Measurements from ENCODE around the gene MARVELD1.

The MARVELD1 gene

DNA sequence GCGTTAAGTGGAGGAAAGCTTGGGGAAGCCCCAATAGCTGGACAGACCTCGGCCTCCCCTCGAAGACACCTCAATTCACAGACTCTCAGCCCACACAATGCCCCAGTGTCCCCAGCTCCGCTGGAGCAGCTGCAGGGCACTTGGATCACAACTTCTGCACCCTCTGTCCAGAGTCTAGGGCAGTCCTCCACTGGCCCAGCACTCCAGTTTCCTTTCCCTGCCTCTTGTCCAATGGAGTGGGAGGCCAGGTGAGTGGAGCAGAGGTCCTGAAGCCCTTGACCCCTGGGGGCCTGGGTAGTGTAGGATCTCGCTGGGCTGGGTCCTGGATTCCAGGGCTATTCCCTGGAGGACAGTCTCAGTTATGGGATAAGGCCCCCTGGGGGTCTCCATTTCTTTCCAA is 46.4 kb downstream of the MARVELD1 start:
- DNase-seq = no peak

DNA sequence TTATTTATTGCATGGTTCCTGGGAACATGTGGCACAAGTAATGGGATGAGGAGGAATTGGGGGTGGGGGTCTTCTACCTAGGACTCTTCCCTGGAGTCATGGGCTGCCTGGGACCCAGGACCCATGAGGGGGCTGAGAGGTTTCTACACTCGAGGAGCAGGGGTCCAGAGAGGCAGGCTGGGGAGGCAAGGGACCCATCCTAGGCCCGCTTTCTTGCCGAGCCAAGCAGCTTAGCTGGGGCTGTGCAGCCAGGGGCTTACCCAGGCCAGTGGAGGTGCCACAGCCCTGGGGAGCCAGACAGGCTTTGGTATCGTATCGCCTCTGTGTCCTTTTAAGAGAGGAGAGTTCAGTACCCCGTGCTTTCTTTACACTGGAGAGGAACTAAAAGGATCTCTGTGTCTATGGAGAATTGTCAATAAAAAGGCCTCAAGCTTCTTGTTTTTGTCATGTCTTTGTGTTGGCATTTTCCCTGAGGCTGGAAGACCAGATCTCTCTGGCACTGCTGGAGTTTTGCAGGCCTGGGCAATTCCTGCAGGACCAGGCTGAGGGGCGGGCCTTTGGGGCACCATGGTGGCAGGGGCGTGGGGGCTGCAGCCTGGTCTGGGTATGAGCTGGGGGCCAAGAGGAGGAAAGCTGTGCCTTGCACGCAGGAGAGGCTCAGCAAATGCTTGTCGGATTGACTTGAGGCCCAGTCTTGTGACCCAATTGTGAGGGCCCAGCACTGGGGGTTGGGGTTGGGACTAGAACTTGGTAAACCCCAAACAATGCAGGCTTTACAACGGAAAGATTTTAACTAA is 47.1 kb downstream of the MARVELD1 start:
- DNase-seq = no peak

DNA sequence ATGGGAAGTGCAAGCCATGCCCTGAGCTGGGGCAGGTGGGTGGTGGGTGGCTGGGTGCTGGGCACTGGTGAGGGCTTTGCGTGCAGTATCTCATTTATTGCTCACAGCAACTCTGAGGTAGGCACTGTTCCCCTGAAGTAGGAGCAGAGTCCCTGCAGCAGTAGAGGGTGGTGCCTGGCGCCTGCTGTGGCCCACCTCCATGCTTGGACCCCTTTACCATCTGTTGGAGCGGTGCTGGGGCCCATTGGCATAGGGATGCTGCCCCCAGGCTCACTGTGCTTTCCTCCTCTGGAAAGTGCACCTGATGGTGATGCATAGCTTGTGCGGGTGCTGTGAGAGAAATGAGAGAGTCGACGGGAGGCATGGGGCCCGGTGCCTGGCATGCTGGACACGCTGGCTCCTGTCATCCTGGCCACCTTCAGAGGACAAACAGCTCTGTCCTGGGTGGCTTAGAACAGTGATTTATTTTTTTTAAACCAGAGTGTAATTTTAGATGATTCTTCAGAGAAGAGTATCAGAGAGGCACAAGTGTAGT is 47.9 kb downstream of the MARVELD1 start:
- DNase-seq = no peak

DNA sequence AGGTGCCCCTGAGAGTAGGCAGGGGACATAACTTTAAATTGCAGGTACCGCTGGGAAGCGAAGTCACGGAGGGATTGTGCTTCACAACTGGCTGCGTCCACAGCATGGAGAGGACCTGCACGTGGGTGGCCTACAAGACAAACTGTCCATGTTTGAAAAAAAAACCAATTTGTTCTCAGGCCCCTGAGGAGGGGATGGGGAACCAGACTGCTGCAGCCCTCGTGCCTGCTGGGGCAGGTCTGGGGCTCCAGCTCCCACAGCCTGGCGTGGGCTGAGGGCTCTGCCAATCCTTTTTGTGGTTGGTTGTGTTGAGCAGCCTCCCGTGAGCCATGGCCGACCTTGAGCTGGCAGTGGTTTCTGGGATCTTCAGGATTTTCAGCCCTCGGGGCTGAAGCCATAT is 48.5 kb downstream of the MARVELD1 start:
- DNase-seq = no peak

DNA sequence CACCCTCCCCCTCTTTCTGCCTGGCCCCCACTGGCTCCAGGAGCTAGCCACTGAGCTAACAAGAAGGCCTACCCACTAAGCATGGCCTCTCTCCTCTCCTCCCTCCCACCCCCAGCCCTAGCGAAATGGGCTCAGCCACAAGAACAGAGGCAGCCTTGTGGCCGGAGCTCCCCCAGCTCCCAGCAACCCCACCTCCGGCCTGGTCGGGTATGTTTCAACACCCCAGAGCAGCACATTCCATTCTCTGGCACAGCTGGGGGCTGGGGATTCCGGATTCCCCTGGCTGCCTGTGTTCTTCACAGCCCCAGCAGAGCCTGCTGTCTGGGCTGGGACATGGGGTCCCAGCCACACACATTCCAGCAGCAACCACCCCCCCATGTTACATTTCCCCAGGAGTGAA is 49.3 kb downstream of the MARVELD1 start:
- DNase-seq = no peak

DNA sequence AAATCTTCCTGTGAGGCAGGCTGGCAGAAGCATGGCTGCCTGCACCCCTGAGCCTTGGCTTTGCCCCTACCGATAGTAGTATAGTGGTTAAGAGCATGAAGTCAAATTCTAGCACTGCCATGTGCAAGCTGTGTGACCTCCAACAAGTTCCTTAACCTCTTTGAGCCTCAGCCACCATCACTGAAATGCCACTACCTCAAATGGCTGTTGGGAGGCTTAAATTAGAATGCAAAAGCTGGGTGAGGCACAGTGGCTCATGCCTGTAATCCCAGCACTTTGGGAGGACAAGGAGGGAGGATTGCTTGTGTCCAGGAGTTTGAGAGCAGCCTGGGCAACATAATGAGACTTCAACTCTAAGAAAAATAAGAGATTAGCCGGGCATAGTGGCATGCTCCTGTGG is 49.9 kb downstream of the MARVELD1 start:
- DNase-seq = no peak

DNA sequence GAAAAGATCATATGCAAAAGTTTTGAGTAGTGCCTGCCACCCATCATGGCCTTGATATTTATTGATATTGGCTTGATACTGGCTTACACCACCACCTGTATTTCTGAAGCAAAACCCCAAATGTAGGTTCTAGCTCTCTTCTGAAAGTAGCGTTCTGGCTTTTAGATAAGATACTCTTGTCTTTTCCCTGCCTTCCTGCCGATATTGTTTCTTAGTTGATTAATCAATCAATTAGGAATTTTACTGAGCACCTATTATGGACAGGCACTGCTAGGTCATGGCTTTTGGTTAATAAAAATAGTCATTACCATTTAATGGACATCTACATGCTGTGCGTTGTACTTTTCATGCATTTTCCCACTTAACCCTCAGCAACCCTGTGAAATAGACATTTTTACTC is 50.4 kb downstream of the MARVELD1 start:
- DNase-seq = no peak

DNA sequence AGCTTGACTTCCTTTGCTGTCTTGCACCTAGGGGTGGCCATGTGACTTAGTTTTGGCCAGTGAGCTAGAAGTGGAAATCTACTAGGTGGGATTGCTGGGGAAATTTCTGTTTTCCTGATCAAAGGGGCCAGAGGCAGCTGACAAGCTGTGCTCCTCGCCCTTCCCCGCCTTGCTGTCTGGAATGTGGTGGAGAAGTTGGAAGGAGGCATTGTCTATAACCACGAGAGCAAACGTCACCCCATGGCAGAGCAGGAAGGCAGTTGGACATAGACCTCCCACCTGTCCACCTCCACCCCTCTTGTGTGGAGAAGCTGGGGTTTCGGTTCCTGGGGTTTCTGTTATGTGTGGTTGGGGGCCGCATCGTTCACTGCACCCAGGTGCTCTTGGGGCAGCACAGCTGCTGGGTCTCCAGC is 51.0 kb downstream of the MARVELD1 start:
- no peak for DNase-seq

DNA sequence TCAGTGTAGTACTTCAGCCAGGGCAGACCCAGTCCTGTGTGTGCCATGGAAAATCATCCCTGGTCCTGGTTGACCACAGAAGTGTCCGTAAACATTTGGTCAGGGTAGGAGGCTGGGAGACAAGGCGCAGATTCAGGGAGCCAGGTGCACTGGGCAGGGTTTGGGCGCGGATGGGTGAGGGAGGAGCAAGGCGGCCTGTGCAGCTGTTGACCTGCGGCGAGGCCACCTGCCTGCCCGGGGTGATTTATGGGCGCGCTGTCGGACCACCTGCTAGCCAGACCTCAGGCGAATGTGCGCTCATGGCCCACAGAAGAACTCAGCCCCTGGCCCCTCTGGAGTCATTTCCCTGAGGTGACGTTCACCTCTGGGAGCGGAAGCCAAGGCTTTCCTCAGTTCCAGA is 51.7 kb downstream of the MARVELD1 start:
- no peak for DNase-seq

DNA sequence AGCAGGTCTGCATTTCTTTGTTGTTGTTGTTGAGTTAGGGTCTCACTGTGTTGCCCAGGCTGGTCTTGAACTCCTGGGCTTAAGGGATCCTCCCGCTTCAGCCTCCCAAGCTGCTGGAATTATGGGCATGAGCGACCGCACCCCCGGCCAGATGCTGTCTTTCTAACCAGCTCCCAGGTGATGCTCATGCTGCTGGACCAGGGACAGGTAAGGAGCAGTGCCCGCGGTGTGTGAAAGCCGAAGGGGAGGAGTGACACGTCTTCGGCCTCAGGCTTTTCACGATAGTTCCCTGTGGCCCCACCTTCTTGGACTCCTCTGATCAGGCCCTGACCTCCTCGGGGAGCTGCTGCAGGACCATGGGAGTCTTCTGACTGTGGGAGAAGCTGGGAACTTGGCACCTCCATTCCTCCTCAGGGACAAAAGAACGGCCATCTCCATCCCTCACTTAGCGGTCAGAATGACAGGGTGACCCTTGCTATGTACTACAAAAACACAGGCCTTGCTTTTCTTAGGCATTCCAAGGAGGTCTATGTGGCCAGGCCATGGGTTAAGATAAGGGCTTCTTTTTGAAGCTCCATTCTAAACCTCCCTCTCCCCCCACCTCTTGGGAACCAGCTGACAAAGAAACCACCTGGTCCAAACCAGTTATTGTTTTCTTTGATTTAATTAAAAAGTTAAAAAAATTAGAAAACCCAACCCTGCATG is 52.7 kb downstream of the MARVELD1 start:
- DNase-seq = no peak

DNA sequence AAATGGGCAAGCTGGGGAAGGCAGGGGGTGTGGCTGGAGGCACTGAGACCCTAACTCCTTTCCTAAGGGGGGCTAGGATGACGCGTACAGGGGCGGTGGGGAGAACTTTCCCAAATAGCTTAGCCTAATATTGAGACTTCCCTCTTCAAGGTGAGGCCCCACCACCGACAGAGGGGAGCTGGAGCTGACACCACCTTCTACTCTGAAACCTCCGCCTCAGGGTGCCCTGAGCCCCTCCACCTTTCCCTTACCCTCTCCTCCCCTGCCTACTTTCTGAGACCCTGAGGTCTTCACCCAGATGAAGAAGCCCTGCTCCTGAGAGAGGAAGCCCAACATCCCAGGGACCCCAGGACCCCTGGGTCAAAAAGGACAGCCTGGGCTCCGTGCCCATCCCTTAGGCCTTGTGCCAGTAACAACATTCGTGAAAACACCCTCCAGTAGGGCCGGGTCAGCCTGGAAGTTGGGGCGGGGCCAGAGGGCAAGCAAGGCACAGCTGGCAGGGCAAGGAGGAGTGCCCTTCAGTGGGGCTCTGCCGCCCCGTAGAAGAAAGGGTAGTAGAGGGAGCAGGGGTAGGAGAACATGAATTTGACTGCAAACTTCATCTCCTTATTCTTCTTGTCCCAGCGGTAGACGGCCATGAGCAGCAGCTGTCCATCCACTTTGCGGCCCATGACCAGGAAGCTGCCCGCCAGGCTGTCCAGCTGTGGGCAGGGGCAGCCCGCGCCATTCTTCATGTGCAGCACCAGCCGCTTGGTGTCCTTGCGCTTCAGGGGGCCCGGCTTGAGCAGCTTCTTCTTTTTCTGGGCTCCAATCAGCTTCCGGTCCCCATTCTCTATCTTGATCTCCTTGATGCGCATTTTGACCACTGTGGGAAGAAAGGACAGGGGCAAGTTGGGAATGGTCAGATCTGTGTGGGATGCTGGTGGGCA is 53.7 kb downstream of the MARVELD1 start:
- DNase-seq = no peak

Data from stimulated activated CD4-positive, alpha-beta T cell treated with anti-CD3 and anti-CD28 coated beads, Interleukin-4, amount 100 ng/mL, for 24 hours (primary cell).